HepG2 (cell line): ENCODE results near the gene EIF4G3. TPM values are rescaled to one million over a fixed set of nuclear protein-coding genes. Genes with fewer than 3 reads are reported as not detected.

Experiments
- ATF7-NPFF ChIP-seq: sonication (generic); formaldehyde crosslinking; IDR thresholded peaks from 2 replicates; pipeline ENCODE4 v1.8.1; 2023; ENCODE audit warnings: mild to moderate bottlenecking, low read depth, missing genetic modification reagents, moderate library complexity
- BRCA1 ChIP-seq: sonication (generic); formaldehyde crosslinking; IDR thresholded peaks from 2 replicates; pipeline ENCODE4 v1.4.0; 2020; ENCODE audit warnings: missing genetic modification reagents
- CBX2 ChIP-seq, 2 experiments: fragments of 200-600 bp in 1 of 2; sonication (generic); formaldehyde crosslinking in 1 of 2; IDR thresholded peaks; 2 replicates each; pipeline versions ENCODE4 v1.7.0 to v1.8.1; 2018 to 2022; ENCODE audit warnings: low read depth in 2 of 2, low read length in 1 of 2, mild to moderate bottlenecking in 1 of 2, missing genetic modification reagents in 1 of 2
- DMAP1 ChIP-seq: IDR thresholded peaks from 2 replicates; pipeline ENCODE4 v1.6.1; 2016
- EED ChIP-seq: sonication (generic); formaldehyde crosslinking; IDR thresholded peaks from 2 replicates; pipeline ENCODE4 v1.5.0; 2020; ENCODE audit warnings: mild to moderate bottlenecking, missing genetic modification reagents
- GATAD1 ChIP-seq: IDR thresholded peaks from 2 replicates; pipeline ENCODE4 v1.6.1; 2016; ENCODE audit warnings: missing genetic modification reagents, missing compliant biosample characterization
- HINFP ChIP-seq: sonication (generic); formaldehyde crosslinking; IDR thresholded peaks from 2 replicates; pipeline ENCODE4 v1.4.0; 2020; ENCODE audit warnings: low read depth, mild to moderate bottlenecking, missing genetic modification reagents
- IRF1 ChIP-seq: sonication (generic); formaldehyde crosslinking; IDR thresholded peaks from 2 replicates; pipeline ENCODE4 v1.4.0; 2020; ENCODE audit warnings: low read depth, mild to moderate bottlenecking, missing genetic modification reagents
- KLF12 ChIP-seq: sonication (generic); formaldehyde crosslinking; IDR thresholded peaks from 2 replicates; pipeline ENCODE4 v1.4.0; 2020; ENCODE audit warnings: missing genetic modification reagents, borderline replicate concordance
- KLF6 ChIP-seq: IDR thresholded peaks from 2 replicates; pipeline ENCODE4 v1.8.0; 2016; ENCODE audit warnings: missing biosample characterization, missing genetic modification reagents
- NCOA2 ChIP-seq: sonication (generic); formaldehyde crosslinking; IDR thresholded peaks from 2 replicates; pipeline ENCODE4 v1.8.0; 2022; ENCODE audit warnings: inconsistent platforms
- NR2F2 ChIP-seq: IDR thresholded peaks from 2 replicates; pipeline ENCODE4 v1.6.1; 2012; ENCODE audit warnings: low read depth, inconsistent platforms, borderline replicate concordance
- POLR2G ChIP-seq: fragments of 200-400 bp; formaldehyde crosslinking; IDR thresholded peaks from 2 replicates; pipeline ENCODE4 v1.6.1; 2018; ENCODE audit warnings: mild to moderate bottlenecking, low read depth, low read length, moderate library complexity
- SCMH1 ChIP-seq: sonication (generic); formaldehyde crosslinking; IDR thresholded peaks from 2 replicates; pipeline ENCODE4 v1.9.0; 2021; ENCODE audit warnings: missing genetic modification reagents, mild to moderate bottlenecking, borderline replicate concordance
- SKI ChIP-seq: fragments of 450-650 bp; IDR thresholded peaks from one replicate; pipeline ENCODE4 v1.6.1; 2018; ENCODE audit warnings: mild to moderate bottlenecking; ENCODE audit not compliant: partially characterized antibody
- SNAPC4 ChIP-seq: sonication (generic); formaldehyde crosslinking; IDR thresholded peaks from 2 replicates; pipeline ENCODE4 v1.4.0; 2020; ENCODE audit warnings: mild to moderate bottlenecking, missing genetic modification reagents
- TAF1 ChIP-seq: sonication (generic); formaldehyde crosslinking; IDR thresholded peaks from 2 replicates; pipeline ENCODE4 v1.4.0; 2020; ENCODE audit warnings: missing genetic modification reagents
- THAP7 ChIP-seq: sonication (generic); formaldehyde crosslinking; IDR thresholded peaks from 2 replicates; pipeline ENCODE4 v1.8.1; 2023; ENCODE audit warnings: mild to moderate bottlenecking, missing genetic modification reagents
- ZFP62 ChIP-seq: sonication (generic); formaldehyde crosslinking; IDR thresholded peaks from 2 replicates; pipeline ENCODE4 v1.4.0; 2020; ENCODE audit warnings: missing genetic modification reagents
- ZNF282 ChIP-seq: fragments of 450-650 bp; IDR thresholded peaks from 2 replicates; pipeline ENCODE4 v1.6.1; 2018; ENCODE audit not compliant: partially characterized antibody
- ZNF547 ChIP-seq: sonication (generic); formaldehyde crosslinking; IDR thresholded peaks from 2 replicates; pipeline ENCODE4 v1.5.1; 2020; ENCODE audit warnings: mild to moderate bottlenecking, missing genetic modification reagents
- ZNF605 ChIP-seq: sonication (generic); formaldehyde crosslinking; IDR thresholded peaks from 2 replicates; pipeline ENCODE4 v1.8.0; 2022; ENCODE audit warnings: mild to moderate bottlenecking, missing genetic modification reagents
- ZNF616 ChIP-seq: sonication (generic); formaldehyde crosslinking; IDR thresholded peaks from 2 replicates; pipeline ENCODE4 v1.5.0; 2020; ENCODE audit warnings: low read depth, mild to moderate bottlenecking, missing genetic modification reagents
- ZNF629 ChIP-seq: sonication (generic); formaldehyde crosslinking; conservative IDR thresholded peaks from 2 replicates; pipeline ENCODE4 v1.5.0; 2020; ENCODE audit warnings: missing genetic modification reagents
- polyA plus RNA-seq, 8 experiments: library from polyadenylated mRNA; depleted of rRNA in 3 of 8; stranded (reverse) in 7 of 8; unstranded in 1 of 8; fragments of >200 nt; fragmentation: Illumina TruSeq in 4 of 8; extraction: Trizol in 4 of 8; gene quantifications; 2 replicates each; pipeline versions ENCODE4 v1.2.1 to v1.2.3, GENCODE V29; 2011 to 2016; ENCODE audit warnings: low read depth in 4 of 8, missing spikeins in 1 of 8, mixed read lengths in 1 of 8; ENCODE audit not compliant: insufficient read depth in 1 of 8
- total RNA-seq, 5 experiments: library from RNA; depleted of rRNA; stranded (reverse); fragments of >200 nt; fragmentation: Illumina TruSeq; extraction: Trizol; gene quantifications; 2 replicates each; pipeline ENCODE4 v1.2.3, GENCODE V29; 2016; ENCODE audit warnings: low read depth in 1 of 5

Gene EIF4G3
- total and polyA plus RNA-seq, 2 of the 13 experiments (the other 11 are each of a cell fraction or from before 2014, with no cell fraction given), result 22.2 to 27.6 TPM

- TF ChIP-seq POLR2G (no peak), ZNF547 (no peak), SCMH1 (CRISPR knock-in tag) (no peak), KLF12 (no peak), TAF1 (no peak), ZNF616 (CRISPR knock-in tag) (no peak), BRCA1 (CRISPR knock-in tag) (no peak), IRF1 (CRISPR knock-in tag) (no peak), THAP7 (CRISPR knock-in tag) (no peak), ATF7-NPFF (no peak), HINFP (CRISPR knock-in tag) (no peak), ZNF629 (CRISPR knock-in tag) (no peak), GATAD1 (0 out of 2 replicates have a peak, but pooled peaks have one; percentile 33), NR2F2 (no peak), ZNF605 (CRISPR knock-in tag) (no peak), CBX2 (IDR thresholded peaks at IDR 0.05; ENCODE audit: low read depth, low read length) (no peak), CBX2 (CRISPR knock-in tag; IDR thresholded peaks at IDR 0.05; ENCODE audit: low read depth) (no peak), KLF6 (CRISPR knock-in tag) (0 out of 2 replicates have a peak, but pooled peaks have one; percentile 40), NCOA2 (CRISPR knock-in tag) (peak; percentile 73), SKI (peak; percentile 29), ZNF282 (no peak), SNAPC4 (no peak), DMAP1 (CRISPR knock-in tag) (peak; percentile 45; the same call in 1 of the 2 replicates), ZFP62 (CRISPR knock-in tag) (no peak), EED (CRISPR knock-in tag) (no peak)
Observed at GRCh38 chr1:21022279-21023040, 154.2 kb downstream of the EIF4G3 start (continued).
